OCI-LY1 (cell line): ENCODE results near the gene ORC3.

Experiments
- H2AFZ ChIP-seq: fragments of 200-600 bp; sonication (generic), shearing (Covaris generic); 2 replicates; pipeline ENCODE4 v1.6.0; 2014; ENCODE audit warnings: antibody characterized with exemption, mild to moderate bottlenecking, low read length
- H3F3A ChIP-seq: fragments of 200-600 bp; sonication (generic), shearing (Covaris generic); 2 replicates; pipeline ENCODE4 v1.6.0; 2014; ENCODE audit warnings: mild to moderate bottlenecking, antibody characterized with exemption, low read length, moderate library complexity; ENCODE audit not compliant: insufficient read depth
- H3K27ac ChIP-seq: fragments of 200-600 bp; sonication (generic); 2 replicates; pipeline ENCODE4 v1.5.1; 2014; ENCODE audit warnings: low read length, mixed run types, mild to moderate bottlenecking, low read depth; ENCODE audit not compliant: poor library complexity, severe bottlenecking
- H3K27me3 ChIP-seq: fragments of 200-600 bp; sonication (generic); 2 replicates; pipeline ENCODE4 v1.6.0; 2014; ENCODE audit warnings: antibody characterized with exemption, mild to moderate bottlenecking, low read length, moderate library complexity; ENCODE audit not compliant: insufficient read depth
- H3K36me3 ChIP-seq: fragments of 200-600 bp; sonication (generic); 2 replicates; pipeline ENCODE4 v1.6.1; 2014; ENCODE audit warnings: mild to moderate bottlenecking, antibody characterized with exemption, low read length, moderate library complexity, mixed read lengths; ENCODE audit not compliant: insufficient read depth
- H3K4me1 ChIP-seq: fragments of 200-600 bp; sonication (generic); 2 replicates; pipeline ENCODE4 v1.5.1; 2014; ENCODE audit warnings: mild to moderate bottlenecking, low read length, moderate library complexity; ENCODE audit not compliant: insufficient read depth, severe bottlenecking
- H3K4me2 ChIP-seq: fragments of 200-600 bp; sonication (generic), shearing (Covaris generic); 2 replicates; pipeline ENCODE4 v1.6.1; 2014; ENCODE audit warnings: low read length
- H3K4me3 ChIP-seq: fragments of 200-600 bp; sonication (generic); 2 replicates; pipeline ENCODE4 v1.5.1; 2014; ENCODE audit warnings: low read length, low read depth, mild to moderate bottlenecking, mixed read lengths; ENCODE audit not compliant: poor library complexity, severe bottlenecking
- H3K79me2 ChIP-seq: fragments of 200-600 bp; shearing (Covaris generic); 2 replicates; pipeline ENCODE4 v1.6.1; 2016; ENCODE audit warnings: mixed run types, low read length, mixed read lengths; ENCODE audit not compliant: insufficient read depth
- H3K9ac ChIP-seq: fragments of 200-600 bp; sonication (generic), shearing (Covaris generic); 2 replicates; pipeline ENCODE4 v1.6.1; 2014; ENCODE audit warnings: mild to moderate bottlenecking, low read length, mixed read lengths
- H3K9me2 ChIP-seq: fragments of 200-600 bp; sonication (generic), shearing (Covaris generic); 2 replicates; pipeline ENCODE4 v1.6.1; 2014; ENCODE audit warnings: low read depth, mild to moderate bottlenecking, low read length, mixed read lengths
- H3K9me3 ChIP-seq: fragments of 200-600 bp; shearing (Covaris generic); 2 replicates; pipeline ENCODE4 v1.6.1; 2014; ENCODE audit warnings: low read length, mixed read lengths
- H4K20me1 ChIP-seq: fragments of 200-600 bp; sonication (generic), shearing (Covaris generic); 2 replicates; pipeline ENCODE4 v1.6.0; 2016; ENCODE audit warnings: mild to moderate bottlenecking, low read length; ENCODE audit not compliant: insufficient read depth
- CTCF ChIP-seq: fragments of 200-600 bp; sonication (generic), shearing (Covaris generic); IDR thresholded peaks from 2 replicates; pipeline ENCODE4 v1.5.1; 2017; ENCODE audit warnings: mild to moderate bottlenecking, antibody characterized with exemption, low read length, moderate library complexity, mixed read lengths
- EZH2 ChIP-seq: fragments of 200-600 bp; sonication (generic), shearing (Covaris generic); IDR thresholded peaks from 2 replicates; pipeline ENCODE4 v1.8.0; 2017; ENCODE audit warnings: borderline replicate concordance, mixed run types, mild to moderate bottlenecking, antibody characterized with exemption, low read length, moderate library complexity, mixed read lengths

Gene ORC3

GRCh38 chr6:87714093-87714842 lies 124.3 kb downstream of the ORC3 start:
- Histone ChIP-seq H3K79me2 (no peaks in the 10 kb centered on the region), H3K27ac (no peak overlapping the region)

More at GRCh38 chr6:87714093-87714842, 124.3 kb downstream of the ORC3 start:
- H3F3A ChIP-seq = no peaks in the 10 kb centered on the region
- H3K9ac ChIP-seq = no peak overlapping the region
- H2AFZ ChIP-seq = peak overlapping the region; percentile 30; the same call in 1 of the 2 replicates
- TF ChIP-seq CTCF (no peak), EZH2 (no peak)
- H3K4me1 ChIP-seq = peaks cover 8% of the 10 kb centered on the region
- no peak overlapping the region for H3K4me2 ChIP-seq
- no peaks in the 10 kb centered on the region for H3K36me3 ChIP-seq
- no peaks in the 10 kb centered on the region for H3K27me3 ChIP-seq
- H3K9me2 ChIP-seq = no peaks in the 10 kb centered on the region
- no peak overlapping the region for H3K4me3 ChIP-seq
- H4K20me1 ChIP-seq = no peaks in the 10 kb centered on the region
- no peaks in the 10 kb centered on the region for H3K9me3 ChIP-seq
